Measurements from ENCODE around the gene CLDN10.

CLDN10 gene

DNA sequence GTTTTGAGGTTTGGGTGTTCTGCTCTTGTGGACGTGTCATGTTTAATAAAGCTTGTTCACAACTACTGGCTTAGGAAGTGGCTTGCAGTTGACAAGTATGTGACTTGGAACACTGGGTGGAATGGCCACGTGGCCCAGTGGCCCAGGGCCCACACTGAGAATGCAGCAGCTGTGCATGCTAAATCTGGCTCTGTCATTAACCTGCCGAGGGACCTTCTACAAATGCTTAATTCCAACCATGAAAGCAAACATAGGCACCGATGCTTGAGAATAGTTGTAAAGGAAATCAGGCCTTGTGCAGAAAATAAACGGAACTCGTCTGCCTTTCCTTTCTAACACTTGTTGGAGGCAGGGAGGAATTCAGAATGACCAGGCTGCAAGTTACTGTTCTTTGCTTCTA, 11.6 kb upstream of the CLDN10 start:
- H3K4me3 ChIP-seq (ENCODE audit: low read depth in 1 of 2, low read length in 2 of 2) = no peak overlapping the region
- no peaks in the 10 kb centered on the region for H3K36me3 ChIP-seq (ENCODE audit: control insufficient read depth in 1 of 2, insufficient read depth in 2 of 2, low read length in 2 of 2)
- no peak overlapping the region for H3K9ac ChIP-seq (ENCODE audit: low read depth in 1 of 2, low read length in 2 of 2)
- no peaks in the 10 kb centered on the region for H3K4me1 ChIP-seq (ENCODE audit: control insufficient read depth in 1 of 2, insufficient read depth in 2 of 2, low read length in 2 of 2)
- H3K9me3 ChIP-seq (ENCODE audit: control insufficient read depth in 1 of 2, low read length in 2 of 2) = no peaks in the 10 kb centered on the region
- no peak overlapping the region for H3K27ac ChIP-seq (ENCODE audit: low read depth, low read length)
- no peaks in the 10 kb centered on the region for H3K27me3 ChIP-seq (ENCODE audit: control insufficient read depth in 1 of 2, insufficient read depth in 2 of 2, low read length in 2 of 2)

DNA sequence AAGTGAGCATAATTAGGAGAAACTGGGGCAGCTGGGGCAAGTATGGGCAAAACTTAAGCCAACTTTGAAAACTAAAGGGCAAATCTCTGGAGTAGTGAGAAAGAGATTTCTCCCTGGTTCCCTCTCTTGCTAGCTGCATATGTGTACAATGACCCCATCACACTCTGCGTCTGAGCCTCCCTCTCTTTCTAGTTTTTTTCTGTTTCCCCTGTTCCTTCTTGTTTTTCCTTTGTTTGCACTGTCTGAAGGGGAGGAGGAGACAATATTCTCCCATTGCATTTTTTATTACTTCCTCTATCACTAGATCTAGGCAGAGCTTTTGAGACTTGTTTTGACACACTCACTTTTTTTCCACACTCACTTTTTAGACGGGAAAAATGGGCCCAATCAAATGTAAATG, 11.2 kb upstream of the CLDN10 start:
- Histone ChIP-seq H3K9ac (ENCODE audit: low read depth in 1 of 2, low read length in 2 of 2) (no peak overlapping the region), H3K27ac (ENCODE audit: low read depth, low read length) (no peak overlapping the region), H3K4me1 (ENCODE audit: control insufficient read depth in 1 of 2, insufficient read depth in 2 of 2, low read length in 2 of 2) (no peaks in the 10 kb centered on the region), H3K9me3 (ENCODE audit: control insufficient read depth in 1 of 2, low read length in 2 of 2) (no peaks in the 10 kb centered on the region), H3K4me3 (ENCODE audit: low read depth in 1 of 2, low read length in 2 of 2) (no peak overlapping the region), H3K36me3 (ENCODE audit: control insufficient read depth in 1 of 2, insufficient read depth in 2 of 2, low read length in 2 of 2) (no peaks in the 10 kb centered on the region), H3K27me3 (ENCODE audit: control insufficient read depth in 1 of 2, insufficient read depth in 2 of 2, low read length in 2 of 2) (no peaks in the 10 kb centered on the region)

DNA sequence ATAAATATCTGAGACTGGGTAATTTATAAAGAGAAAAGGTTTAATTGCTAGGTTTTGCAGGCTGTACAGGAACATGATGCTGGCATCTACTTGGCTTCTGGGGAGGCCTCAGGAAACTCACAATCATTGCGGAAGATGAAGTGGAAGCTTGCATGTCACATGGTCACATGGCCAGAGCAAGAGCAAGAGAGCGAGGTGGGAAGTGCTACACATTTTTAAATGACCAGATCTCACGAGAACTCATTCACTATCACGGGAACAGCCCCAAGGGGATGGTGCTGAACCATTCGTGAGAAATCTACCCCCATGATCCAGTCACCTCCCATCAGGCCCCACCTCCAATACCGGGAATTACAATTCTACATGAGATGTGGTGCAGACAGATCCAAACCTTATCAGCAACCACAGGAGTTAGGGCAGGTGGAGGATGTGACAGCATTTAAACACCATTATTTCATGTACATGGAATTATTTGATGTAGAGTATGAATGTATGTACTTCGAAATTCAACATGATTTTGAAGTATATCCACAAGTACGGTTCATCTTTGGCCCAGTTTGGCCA, 10.5 kb upstream of the CLDN10 start:
- no peak overlapping the region for H3K27ac ChIP-seq (ENCODE audit: low read depth, low read length)
- no peak overlapping the region for H3K4me3 ChIP-seq (ENCODE audit: low read depth in 1 of 2, low read length in 2 of 2)
- H3K9me3 ChIP-seq (ENCODE audit: control insufficient read depth in 1 of 2, low read length in 2 of 2) = no peaks in the 10 kb centered on the region
- peaks cover 0 to 3% of the 10 kb centered on the region in 2 donors for H3K27me3 ChIP-seq (ENCODE audit: control insufficient read depth in 1 of 2, insufficient read depth in 2 of 2, low read length in 2 of 2)
- H3K4me1 ChIP-seq (ENCODE audit: control insufficient read depth in 1 of 2, insufficient read depth in 2 of 2, low read length in 2 of 2) = no peaks in the 10 kb centered on the region
- no peaks in the 10 kb centered on the region for H3K36me3 ChIP-seq (ENCODE audit: control insufficient read depth in 1 of 2, insufficient read depth in 2 of 2, low read length in 2 of 2)
- H3K9ac ChIP-seq (ENCODE audit: low read depth in 1 of 2, low read length in 2 of 2) = no peak overlapping the region

DNA sequence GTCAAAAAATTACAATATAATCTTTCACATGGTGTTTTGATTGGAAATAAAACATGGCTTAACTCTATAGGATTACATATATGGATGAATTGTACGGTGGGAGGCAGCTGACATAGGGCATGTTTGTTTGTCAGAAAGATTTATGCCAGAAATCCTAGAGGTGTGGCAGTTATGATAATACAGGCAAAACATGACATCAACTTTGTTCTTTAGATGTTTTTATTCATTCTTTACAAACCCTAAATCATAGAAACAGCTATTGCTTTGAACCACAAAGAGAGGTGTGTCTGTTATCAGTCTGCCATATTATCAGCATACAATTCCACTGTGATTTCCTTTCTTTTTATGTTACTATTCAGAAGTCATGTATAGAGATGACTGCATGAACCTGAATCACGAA, 8.2 kb upstream of the CLDN10 start:
- Histone ChIP-seq H3K36me3 (ENCODE audit: control insufficient read depth in 1 of 2, insufficient read depth in 2 of 2, low read length in 2 of 2) (no peaks in the 10 kb centered on the region), H3K4me3 (ENCODE audit: low read depth in 1 of 2, low read length in 2 of 2) (no peak overlapping the region), H3K27ac (ENCODE audit: low read depth, low read length) (no peak overlapping the region), H3K27me3 (ENCODE audit: control insufficient read depth in 1 of 2, insufficient read depth in 2 of 2, low read length in 2 of 2) (peaks cover 0 to 10% of the 10 kb centered on the region in 2 donors), H3K9ac (ENCODE audit: low read depth in 1 of 2, low read length in 2 of 2) (no peak overlapping the region), H3K4me1 (ENCODE audit: control insufficient read depth in 1 of 2, insufficient read depth in 2 of 2, low read length in 2 of 2) (no peaks in the 10 kb centered on the region), H3K9me3 (ENCODE audit: control insufficient read depth in 1 of 2, low read length in 2 of 2) (no peaks in the 10 kb centered on the region)

DNA sequence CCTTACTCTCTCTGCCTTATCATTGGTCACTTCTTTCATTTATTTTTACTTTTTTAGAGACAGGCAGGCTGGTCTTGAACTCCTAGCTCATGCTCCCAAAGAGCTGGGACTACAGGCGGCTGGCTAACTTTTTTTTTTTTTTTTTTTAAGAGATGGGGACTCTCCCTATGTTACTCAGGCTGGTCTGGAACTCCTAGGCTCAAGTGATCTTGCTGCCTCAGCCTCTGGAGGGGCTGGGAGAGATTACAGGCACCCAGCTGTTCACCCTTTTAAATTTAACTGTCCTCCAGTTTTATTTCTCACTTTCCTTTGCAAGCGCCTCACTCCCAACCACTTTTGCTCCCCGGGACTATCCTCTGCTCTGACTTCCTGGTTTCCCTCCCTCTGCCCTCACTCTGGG, 5.6 kb upstream of the CLDN10 start:
- Histone ChIP-seq H3K9ac (ENCODE audit: low read depth in 1 of 2, low read length in 2 of 2) (no peak overlapping the region), H3K27ac (ENCODE audit: low read depth, low read length) (no peak overlapping the region), H3K9me3 (ENCODE audit: control insufficient read depth in 1 of 2, low read length in 2 of 2) (no peaks in the 10 kb centered on the region), H3K27me3 (ENCODE audit: control insufficient read depth in 1 of 2, insufficient read depth in 2 of 2, low read length in 2 of 2) (peaks cover 10 to 28% of the 10 kb centered on the region in 2 donors), H3K4me1 (ENCODE audit: control insufficient read depth in 1 of 2, insufficient read depth in 2 of 2, low read length in 2 of 2) (no peaks in the 10 kb centered on the region), H3K36me3 (ENCODE audit: control insufficient read depth in 1 of 2, insufficient read depth in 2 of 2, low read length in 2 of 2) (no peaks in the 10 kb centered on the region), H3K4me3 (ENCODE audit: low read depth in 1 of 2, low read length in 2 of 2) (no peak overlapping the region)

DNA sequence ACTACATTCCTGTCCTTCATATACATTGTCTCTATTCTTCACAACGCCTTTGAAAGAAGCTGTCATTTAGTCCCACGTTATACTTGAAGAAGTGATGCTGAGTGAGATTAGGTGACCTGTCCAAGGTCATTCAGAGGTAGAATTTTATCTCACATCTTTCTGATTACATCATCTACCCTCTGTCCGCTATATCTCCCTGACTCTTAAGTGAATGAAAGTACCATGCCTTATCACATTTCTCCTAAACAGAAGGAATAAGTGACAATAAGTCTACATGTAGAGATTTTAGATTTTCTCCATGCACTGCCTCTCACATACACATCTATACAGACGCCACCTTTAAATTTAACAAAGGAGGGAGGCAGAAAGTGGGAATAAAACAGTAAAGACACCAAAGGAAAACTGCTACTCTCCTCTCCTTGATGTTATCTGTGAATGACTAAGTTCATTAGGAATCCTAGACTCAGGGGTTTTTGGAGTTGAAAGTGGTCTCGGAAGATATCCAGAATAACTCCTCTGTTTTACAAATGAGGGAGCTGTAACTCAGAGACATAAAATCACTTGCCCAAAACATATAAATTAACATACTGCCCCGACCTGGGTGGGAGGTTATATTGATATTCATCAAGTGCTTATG, 4.9 kb upstream of the CLDN10 start:
- Histone ChIP-seq H3K27ac (ENCODE audit: low read depth, low read length) (no peak overlapping the region), H3K9ac (ENCODE audit: low read depth in 1 of 2, low read length in 2 of 2) (no peak overlapping the region), H3K9me3 (ENCODE audit: control insufficient read depth in 1 of 2, low read length in 2 of 2) (no peaks in the 10 kb centered on the region), H3K4me1 (ENCODE audit: control insufficient read depth in 1 of 2, insufficient read depth in 2 of 2, low read length in 2 of 2) (no peaks in the 10 kb centered on the region), H3K27me3 (ENCODE audit: control insufficient read depth in 1 of 2, insufficient read depth in 2 of 2, low read length in 2 of 2) (peaks cover 14 to 34% of the 10 kb centered on the region in 2 donors), H3K4me3 (ENCODE audit: low read depth in 1 of 2, low read length in 2 of 2) (no peak overlapping the region), H3K36me3 (ENCODE audit: control insufficient read depth in 1 of 2, insufficient read depth in 2 of 2, low read length in 2 of 2) (no peaks in the 10 kb centered on the region)

DNA sequence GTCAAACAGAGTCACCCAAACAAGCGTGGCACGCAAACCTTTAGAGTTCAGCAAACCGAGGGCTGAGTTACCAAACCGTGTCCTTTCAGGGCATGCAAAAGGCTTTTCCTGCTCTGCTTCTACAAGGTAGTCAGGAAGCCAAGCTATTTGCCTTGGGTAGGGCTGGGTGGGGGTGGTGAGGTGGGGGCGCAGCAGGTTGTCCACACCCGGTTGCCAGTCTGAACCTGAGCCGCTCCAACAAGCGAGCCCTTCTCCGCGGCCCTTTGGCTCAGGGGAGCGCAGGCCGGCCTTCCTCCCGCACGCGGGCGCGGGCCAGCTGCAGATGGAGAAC, 347 bp upstream of the CLDN10 start:
- no peaks in the 10 kb centered on the region for H3K9me3 ChIP-seq (ENCODE audit: control insufficient read depth in 1 of 2, low read length in 2 of 2)
- H3K27ac ChIP-seq (ENCODE audit: low read depth, low read length) = no peak overlapping the region
- peaks cover 37 to 52% of the 10 kb centered on the region in 2 donors for H3K27me3 ChIP-seq (ENCODE audit: control insufficient read depth in 1 of 2, insufficient read depth in 2 of 2, low read length in 2 of 2)
- no peak overlapping the region for H3K9ac ChIP-seq (ENCODE audit: low read depth in 1 of 2, low read length in 2 of 2)
- H3K36me3 ChIP-seq (ENCODE audit: control insufficient read depth in 1 of 2, insufficient read depth in 2 of 2, low read length in 2 of 2) = no peaks in the 10 kb centered on the region
- H3K4me1 ChIP-seq (ENCODE audit: control insufficient read depth in 1 of 2, insufficient read depth in 2 of 2, low read length in 2 of 2) = no peaks in the 10 kb centered on the region
- no peak overlapping the region for H3K4me3 ChIP-seq (ENCODE audit: low read depth in 1 of 2, low read length in 2 of 2)

DNA sequence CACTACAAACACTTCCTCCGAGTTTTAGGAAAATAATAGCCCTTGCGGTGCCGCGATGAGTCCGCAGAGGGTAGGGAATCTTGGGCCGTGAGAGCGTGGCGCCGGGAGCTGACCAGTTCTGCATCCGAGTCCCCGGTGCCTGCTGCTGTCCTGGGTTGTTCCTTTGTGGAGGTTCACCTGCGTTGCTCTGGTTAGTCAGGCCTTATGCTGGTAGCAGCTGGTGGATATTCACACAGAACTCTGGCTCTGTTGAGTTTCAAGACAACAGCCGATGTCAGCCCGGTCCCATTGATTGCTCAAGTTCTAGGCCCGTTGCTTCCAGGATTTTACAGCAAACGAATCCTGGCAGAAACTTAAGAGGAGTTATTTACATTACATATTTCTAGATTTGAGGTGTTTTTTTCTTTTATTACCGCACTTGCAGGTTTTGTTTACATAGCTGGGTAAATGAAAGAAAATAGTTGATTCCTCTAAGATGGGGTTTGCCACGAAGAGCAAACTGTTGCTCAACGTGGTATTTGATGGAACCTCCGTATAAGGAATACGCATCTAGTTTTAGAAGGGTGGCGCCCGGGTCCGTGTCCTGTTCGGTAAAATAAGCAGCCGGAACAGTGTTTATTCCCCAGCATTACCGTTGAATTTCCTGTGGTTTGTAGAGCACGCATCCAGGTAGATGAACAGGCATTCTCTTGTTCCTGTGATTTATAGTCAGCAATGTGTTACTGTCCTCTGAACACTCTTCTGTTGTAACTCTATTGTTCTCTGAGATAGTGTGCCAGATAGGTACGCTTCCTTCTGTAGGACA, 1.3 kb downstream of the CLDN10 start:
- Histone ChIP-seq H3K36me3 (ENCODE audit: control insufficient read depth in 1 of 2, insufficient read depth in 2 of 2, low read length in 2 of 2) (no peaks in the 10 kb centered on the region), H3K9me3 (ENCODE audit: control insufficient read depth in 1 of 2, low read length in 2 of 2) (no peaks in the 10 kb centered on the region), H3K4me1 (ENCODE audit: control insufficient read depth in 1 of 2, insufficient read depth in 2 of 2, low read length in 2 of 2) (no peaks in the 10 kb centered on the region), H3K4me3 (ENCODE audit: low read depth in 1 of 2, low read length in 2 of 2) (no peak overlapping the region), H3K27ac (ENCODE audit: low read depth, low read length) (no peak overlapping the region), H3K27me3 (ENCODE audit: control insufficient read depth in 1 of 2, insufficient read depth in 2 of 2, low read length in 2 of 2) (peaks cover 43 to 52% of the 10 kb centered on the region in 2 donors), H3K9ac (ENCODE audit: low read depth in 1 of 2, low read length in 2 of 2) (no peak overlapping the region)

DNA sequence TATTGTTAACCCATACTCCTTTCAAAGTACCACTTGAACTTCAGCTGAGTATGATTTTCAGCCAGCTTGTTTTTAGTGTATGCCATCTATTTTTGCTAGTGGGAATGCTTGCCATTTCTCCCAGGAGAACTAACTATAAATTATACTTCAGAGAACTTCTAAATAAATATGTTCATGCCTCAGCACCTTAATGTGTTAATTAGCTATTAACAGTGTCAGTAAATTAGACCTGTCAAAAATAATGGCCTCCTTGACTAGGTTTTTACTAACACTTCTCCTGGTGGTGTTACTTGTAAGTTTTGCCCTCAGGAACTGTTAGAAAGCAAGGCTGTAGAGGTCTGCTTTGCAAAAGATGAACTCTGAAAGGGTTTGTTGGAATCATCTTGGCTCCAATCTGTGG, 4.5 kb downstream of the CLDN10 start:
- no peak overlapping the region for H3K9ac ChIP-seq (ENCODE audit: low read depth in 1 of 2, low read length in 2 of 2)
- no peaks in the 10 kb centered on the region for H3K9me3 ChIP-seq (ENCODE audit: control insufficient read depth in 1 of 2, low read length in 2 of 2)
- no peaks in the 10 kb centered on the region for H3K4me1 ChIP-seq (ENCODE audit: control insufficient read depth in 1 of 2, insufficient read depth in 2 of 2, low read length in 2 of 2)
- no peak overlapping the region for H3K4me3 ChIP-seq (ENCODE audit: low read depth in 1 of 2, low read length in 2 of 2)
- peaks cover 32 to 33% of the 10 kb centered on the region in 2 donors for H3K27me3 ChIP-seq (ENCODE audit: control insufficient read depth in 1 of 2, insufficient read depth in 2 of 2, low read length in 2 of 2)
- no peaks in the 10 kb centered on the region for H3K36me3 ChIP-seq (ENCODE audit: control insufficient read depth in 1 of 2, insufficient read depth in 2 of 2, low read length in 2 of 2)
- no peak overlapping the region for H3K27ac ChIP-seq (ENCODE audit: low read depth, low read length)

DNA sequence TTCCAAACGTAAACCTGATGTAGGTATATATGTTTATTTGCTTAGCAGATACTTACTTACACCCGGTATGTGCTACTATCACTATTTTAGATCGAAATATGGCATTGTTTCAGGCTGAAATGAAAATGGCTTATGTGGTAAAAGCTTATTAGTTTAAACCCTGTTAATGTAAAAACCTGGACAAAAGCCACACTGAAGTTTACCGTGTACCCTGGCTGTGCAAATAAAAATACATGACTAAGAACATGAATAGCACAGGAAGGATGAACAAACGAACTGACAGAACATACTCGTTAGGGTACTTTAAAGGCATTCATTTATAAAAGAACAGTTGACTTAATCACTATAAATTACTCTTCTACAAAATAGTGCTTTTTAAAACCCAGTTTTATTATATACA, 6.6 kb downstream of the CLDN10 start:
- Histone ChIP-seq H3K27me3 (ENCODE audit: control insufficient read depth in 1 of 2, insufficient read depth in 2 of 2, low read length in 2 of 2) (peaks cover 14 to 15% of the 10 kb centered on the region in 2 donors), H3K4me3 (ENCODE audit: low read depth in 1 of 2, low read length in 2 of 2) (no peak overlapping the region), H3K4me1 (ENCODE audit: control insufficient read depth in 1 of 2, insufficient read depth in 2 of 2, low read length in 2 of 2) (no peaks in the 10 kb centered on the region), H3K9ac (ENCODE audit: low read depth in 1 of 2, low read length in 2 of 2) (no peak overlapping the region), H3K27ac (ENCODE audit: low read depth, low read length) (no peak overlapping the region), H3K36me3 (ENCODE audit: control insufficient read depth in 1 of 2, insufficient read depth in 2 of 2, low read length in 2 of 2) (no peaks in the 10 kb centered on the region), H3K9me3 (ENCODE audit: control insufficient read depth in 1 of 2, low read length in 2 of 2) (no peaks in the 10 kb centered on the region)
